SJCRH30 (cell line): ENCODE results near the gene EXOC3L4. TPM values are rescaled to one million over a fixed set of nuclear protein-coding genes. Genes with fewer than 3 reads are reported as not detected.
A peak's percentile ranks its signal among the peaks of the same experiment; 100 is the strongest.
"Not testable (repeated sequence)": the region's sequence is repeated elsewhere in the genome, so short reads cannot be mapped to it uniquely, and the experiment has no call there.

ENCODE experiments used
- DNase-seq, 2 experiments: peaks; one replicate each; pipeline ENCODE4 v3.0.0-alpha.2; 2015 to 2020
- H3K27ac ChIP-seq: fragments of 250-450 bp; sonication (Bioruptor Pico); 2 replicates; pipeline ENCODE4 v1.5.1; 2020; ENCODE audit warnings: mild to moderate bottlenecking, moderate library complexity
- H3K27me3 ChIP-seq: fragments of 250-450 bp; sonication (Bioruptor Pico); 2 replicates; pipeline ENCODE4 v1.5.1; 2020; ENCODE audit warnings: mild to moderate bottlenecking, moderate library complexity
- H3K36me3 ChIP-seq: fragments of 250-450 bp; sonication (Bioruptor Pico); 2 replicates; pipeline ENCODE4 v1.5.1; 2020; ENCODE audit warnings: mild to moderate bottlenecking, moderate library complexity
- H3K4me1 ChIP-seq: fragments of 250-450 bp; sonication (Bioruptor Pico); 2 replicates; pipeline ENCODE4 v1.5.1; 2020; ENCODE audit warnings: mild to moderate bottlenecking, moderate library complexity
- H3K4me3 ChIP-seq: fragments of 250-450 bp; sonication (Bioruptor Pico); 2 replicates; pipeline ENCODE4 v1.5.1; 2020; ENCODE audit warnings: mild to moderate bottlenecking, moderate library complexity
- H3K9me3 ChIP-seq: fragments of 250-450 bp; sonication (Bioruptor Pico); replicated peaks from 2 replicates; pipeline ENCODE4 v1.5.1; 2020; ENCODE audit warnings: mild to moderate bottlenecking, moderate library complexity
- total RNA-seq: library from RNA; depleted of rRNA; stranded (reverse); fragments of >200 nt; shearing (Covaris generic); gene quantifications from 2 replicates; pipeline ENCODE4 v1.2.3, GENCODE V29; 2014

The EXOC3L4 gene
- total RNA-seq, 1 experiment from 2014 or later: not detected

DNA sequence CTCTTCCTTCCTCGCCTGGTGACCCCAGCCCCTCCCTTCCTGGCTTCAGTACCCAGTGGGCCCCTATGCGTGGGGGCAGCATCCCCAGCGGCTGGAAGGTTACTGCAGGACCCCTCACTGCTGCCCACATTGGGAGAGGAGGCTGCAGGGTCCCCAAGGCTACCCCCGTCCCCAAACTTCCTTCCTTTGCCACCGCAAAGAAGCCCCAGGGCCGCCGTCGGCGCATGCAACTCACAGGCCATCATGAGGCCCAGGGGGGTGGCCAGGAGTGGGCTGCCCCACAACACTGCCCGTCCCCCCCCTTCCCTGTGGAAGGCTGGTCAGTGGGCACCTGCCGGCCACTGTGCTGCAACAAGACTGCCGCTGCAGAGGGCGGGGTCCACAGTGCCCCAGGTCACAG lies 19.2 kb downstream of the EXOC3L4 start:
- no peaks in the 10 kb centered on the region for H3K27me3 ChIP-seq
- no peak overlapping the region for H3K27ac ChIP-seq
- no peaks in the 10 kb centered on the region for H3K9me3 ChIP-seq
- no peak for DNase-seq
- H3K4me3 ChIP-seq: no peak overlapping the region
- H3K4me1 ChIP-seq: peaks cover 43% of the 10 kb centered on the region
- H3K36me3 ChIP-seq: no peaks in the 10 kb centered on the region

DNA sequence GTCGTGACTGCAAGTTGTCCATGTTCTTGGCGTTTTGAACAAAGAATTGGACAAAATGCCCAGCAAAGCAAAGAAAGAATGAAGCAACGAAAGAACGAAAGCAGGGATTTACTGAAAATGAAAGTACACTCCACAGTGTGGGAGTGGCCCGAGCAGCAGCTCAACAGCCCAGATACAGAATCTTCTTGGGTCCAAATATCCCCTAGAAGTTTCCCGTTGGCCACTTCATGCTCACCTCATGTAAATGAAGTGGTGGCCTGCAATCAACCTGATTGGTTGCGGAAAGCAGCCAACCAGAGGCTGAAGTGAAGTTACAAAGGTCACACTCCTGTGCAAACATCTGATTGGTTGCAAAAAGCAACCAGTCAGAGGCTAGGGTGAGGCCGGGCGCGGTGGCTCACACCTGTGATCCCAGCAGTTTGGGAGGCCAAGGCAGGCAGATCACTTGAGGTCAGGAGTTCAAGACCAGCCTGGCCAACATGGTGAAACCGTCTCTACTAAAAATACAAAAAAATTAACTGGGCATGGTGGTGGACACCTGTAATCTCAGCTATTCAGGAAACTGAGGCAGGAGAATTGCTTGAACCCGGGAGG lies 20.7 kb downstream of the EXOC3L4 start:
- not testable (repeated sequence) for H3K9me3 ChIP-seq, H3K36me3 ChIP-seq, DNase-seq, H3K4me3 ChIP-seq, H3K27ac ChIP-seq, H3K27me3 ChIP-seq
- peaks cover 41% of the 10 kb centered on the region for H3K4me1 ChIP-seq

DNA sequence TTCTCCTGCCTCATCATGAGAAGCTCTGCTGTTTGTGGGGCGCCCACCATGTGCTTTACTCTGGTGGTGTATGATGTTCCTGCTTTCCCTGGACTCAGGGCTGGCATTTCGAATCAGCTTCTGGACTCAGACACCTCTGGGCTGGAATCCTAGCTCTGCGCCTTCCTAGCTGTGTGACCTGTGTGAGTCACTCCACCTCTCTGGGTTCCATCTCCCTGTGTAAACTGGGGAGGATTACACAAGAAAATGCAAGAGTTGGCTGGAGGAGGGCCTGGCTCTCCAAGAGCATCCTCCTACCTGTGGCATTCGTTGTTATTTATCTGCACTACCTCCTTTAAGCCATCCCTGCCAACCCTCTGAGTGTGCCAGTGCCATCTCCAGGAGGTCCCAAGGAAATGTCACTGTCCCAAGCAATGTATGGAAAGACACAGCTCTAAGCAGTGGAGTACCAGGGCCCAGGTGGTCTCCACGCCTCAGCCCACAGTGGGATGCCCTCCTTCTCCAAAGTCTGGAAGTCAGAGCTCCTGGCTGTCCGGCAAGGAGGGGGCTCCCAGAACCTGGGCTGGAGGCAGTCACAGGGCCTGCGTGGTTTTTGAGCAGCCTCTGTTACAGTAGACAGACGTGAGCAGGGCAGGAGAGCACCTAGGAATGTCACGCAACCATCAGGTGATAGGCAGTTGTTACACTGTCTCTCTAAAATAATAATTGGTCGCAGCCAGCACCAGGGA lies 21.5 kb downstream of the EXOC3L4 start:
- no peak overlapping the region for H3K27ac ChIP-seq
- no peaks in the 10 kb centered on the region for H3K9me3 ChIP-seq
- DNase-seq: no peak
- H3K4me3 ChIP-seq: no peak overlapping the region
- no peaks in the 10 kb centered on the region for H3K36me3 ChIP-seq
- no peaks in the 10 kb centered on the region for H3K27me3 ChIP-seq
- peaks cover 34% of the 10 kb centered on the region for H3K4me1 ChIP-seq

DNA sequence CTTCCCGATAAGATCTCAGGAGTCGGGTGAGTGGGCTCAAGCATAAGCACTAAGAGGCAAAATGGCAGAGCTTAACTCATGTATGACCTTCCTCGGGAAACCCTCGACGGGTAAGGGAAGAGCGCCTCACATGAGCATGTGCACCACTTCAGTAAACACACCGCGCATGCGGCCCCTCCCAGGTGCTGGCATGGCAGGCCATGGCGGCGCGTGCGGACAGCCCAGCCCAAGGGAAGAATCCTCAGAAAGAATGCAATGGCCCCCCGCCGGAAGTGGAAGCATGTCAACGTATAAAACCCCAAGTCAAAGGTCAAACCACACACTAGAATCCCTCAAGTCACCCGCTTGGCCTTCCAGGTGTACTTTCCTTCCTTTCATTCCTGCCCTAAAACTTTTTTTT lies 22.1 kb downstream of the EXOC3L4 start:
- no peak for DNase-seq
- peaks cover 34% of the 10 kb centered on the region for H3K4me1 ChIP-seq
- no peak overlapping the region for H3K27ac ChIP-seq
- no peak overlapping the region for H3K4me3 ChIP-seq
- no peaks in the 10 kb centered on the region for H3K9me3 ChIP-seq
- H3K27me3 ChIP-seq: no peaks in the 10 kb centered on the region
- no peaks in the 10 kb centered on the region for H3K36me3 ChIP-seq

DNA sequence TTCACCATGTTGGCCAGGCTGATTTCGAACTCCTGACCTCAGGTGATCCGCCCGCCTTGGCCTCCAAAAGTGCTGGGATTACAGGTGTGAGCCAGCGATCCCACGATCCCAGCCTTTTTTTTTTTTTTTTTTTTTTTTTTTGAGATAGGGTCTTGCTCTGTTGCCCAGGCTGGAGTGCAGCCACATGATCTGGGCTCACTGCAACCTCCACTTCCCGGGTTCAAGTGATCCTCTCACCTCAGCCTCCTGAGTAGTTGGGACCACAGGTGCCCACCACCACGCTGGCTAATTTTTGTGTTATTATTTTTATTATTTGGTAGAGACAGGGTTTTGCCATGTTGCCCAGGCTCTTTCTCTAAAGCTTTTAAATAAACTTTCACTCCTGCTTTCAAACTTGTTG lies 23.0 kb downstream of the EXOC3L4 start:
- H3K4me3 ChIP-seq, H3K36me3 ChIP-seq, H3K27ac ChIP-seq, DNase-seq, H3K9me3 ChIP-seq, H3K27me3 ChIP-seq: not testable (repeated sequence)
- H3K4me1 ChIP-seq: peaks cover 29% of the 10 kb centered on the region

DNA sequence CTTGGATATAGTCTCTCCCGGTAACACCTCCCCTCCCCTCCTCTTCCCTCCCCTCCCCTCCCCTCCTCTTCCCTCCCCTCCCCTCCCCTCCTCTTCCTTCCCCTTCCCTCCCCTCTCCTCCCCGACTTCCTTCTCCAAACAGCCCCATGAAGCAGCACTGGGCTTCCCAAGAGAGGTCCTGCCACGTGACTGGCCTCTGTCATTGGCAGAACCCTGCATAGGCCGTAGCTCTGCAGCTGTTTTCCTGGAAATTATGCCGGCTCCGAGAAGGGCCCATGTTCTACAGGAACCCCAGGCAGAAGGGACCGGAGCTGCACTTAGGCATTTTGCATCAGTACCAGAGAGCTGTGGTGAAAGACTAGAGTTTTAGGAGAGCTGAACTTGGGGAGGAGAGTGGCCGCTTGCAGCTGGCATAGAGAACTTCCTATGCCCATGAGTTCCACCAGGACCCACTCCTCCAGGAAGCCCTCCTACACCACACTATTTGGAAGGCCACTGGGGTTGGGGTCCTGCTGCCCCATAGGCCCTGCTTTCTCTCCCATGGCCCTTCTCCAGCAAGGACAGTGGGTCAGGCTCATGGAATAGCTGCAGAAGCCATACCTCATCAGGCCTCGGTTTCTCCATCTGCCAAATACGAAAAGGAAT lies 23.6 kb downstream of the EXOC3L4 start:
- peak; percentile 71 to 77 for DNase-seq
- Histone ChIP-seq H3K36me3 (no peaks in the 10 kb centered on the region), H3K4me1 (peaks cover 27% of the 10 kb centered on the region), H3K9me3 (no peaks in the 10 kb centered on the region), H3K27ac (no peak overlapping the region), H3K4me3 (no peak overlapping the region), H3K27me3 (no peaks in the 10 kb centered on the region)

DNA sequence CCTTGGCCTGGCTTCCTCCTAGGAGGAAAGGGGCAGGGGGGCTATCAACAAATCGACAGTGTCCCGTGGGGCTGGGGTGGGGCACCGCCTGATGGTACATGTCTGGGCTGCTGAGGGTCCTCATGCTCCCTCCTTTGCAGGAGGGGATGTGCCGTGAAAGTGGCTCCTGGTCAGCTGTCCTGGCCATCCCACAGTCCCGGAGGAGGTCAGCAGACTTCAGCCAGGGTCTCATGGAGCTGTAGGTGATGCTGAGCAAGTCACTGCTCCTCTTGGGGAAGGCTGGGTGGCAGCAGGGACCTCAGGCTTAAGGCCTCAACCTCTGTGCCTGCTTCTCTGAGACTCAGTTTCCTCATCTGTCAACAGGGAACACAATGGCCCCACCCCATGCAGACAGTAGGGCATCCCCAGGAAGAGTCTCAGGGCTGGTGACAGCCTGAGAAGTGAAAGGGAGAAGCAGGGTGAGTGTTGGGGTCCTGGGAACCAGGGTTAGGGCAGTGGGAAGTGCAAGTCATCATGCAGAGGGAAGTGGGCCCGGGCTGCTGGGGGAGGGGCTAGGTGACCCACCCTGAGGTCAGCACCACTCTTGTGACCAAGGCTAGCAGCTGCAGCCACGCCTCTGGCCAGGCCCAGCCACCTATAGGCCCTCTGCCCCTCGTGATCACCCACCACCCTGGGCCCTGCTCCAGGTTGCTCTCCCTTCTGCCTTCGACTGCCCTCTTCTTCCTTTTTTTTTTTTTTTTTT lies 24.3 kb downstream of the EXOC3L4 start:
- Histone ChIP-seq H3K9me3 (no peaks in the 10 kb centered on the region), H3K36me3 (no peaks in the 10 kb centered on the region), H3K4me1 (peaks cover 32% of the 10 kb centered on the region), H3K4me3 (no peak overlapping the region), H3K27me3 (no peaks in the 10 kb centered on the region), H3K27ac (no peak overlapping the region)
- DNase-seq: no peak

DNA sequence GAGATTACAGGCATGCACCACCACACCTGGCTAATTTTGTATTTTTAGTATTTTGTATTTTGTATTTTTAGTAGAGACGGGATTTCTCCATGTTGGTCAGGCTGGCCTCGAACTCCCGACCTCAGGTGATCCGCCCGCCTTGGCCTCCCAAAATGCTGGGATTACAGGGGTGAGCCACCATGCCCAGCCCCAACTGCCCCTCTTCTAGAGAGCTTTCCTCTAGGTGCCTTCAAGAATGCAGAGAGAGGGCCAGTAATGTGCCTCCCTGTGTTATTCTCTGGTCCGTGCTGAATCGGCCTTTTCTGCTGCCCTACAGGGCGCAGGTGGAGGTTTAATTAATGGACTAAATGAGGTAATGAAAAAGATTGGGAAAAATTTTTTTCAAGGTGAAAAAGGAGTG lies 25.0 kb downstream of the EXOC3L4 start:
- H3K4me1 ChIP-seq: peaks cover 34% of the 10 kb centered on the region
- H3K27ac ChIP-seq, H3K4me3 ChIP-seq, DNase-seq, H3K27me3 ChIP-seq, H3K9me3 ChIP-seq, H3K36me3 ChIP-seq: not testable (repeated sequence)

DNA sequence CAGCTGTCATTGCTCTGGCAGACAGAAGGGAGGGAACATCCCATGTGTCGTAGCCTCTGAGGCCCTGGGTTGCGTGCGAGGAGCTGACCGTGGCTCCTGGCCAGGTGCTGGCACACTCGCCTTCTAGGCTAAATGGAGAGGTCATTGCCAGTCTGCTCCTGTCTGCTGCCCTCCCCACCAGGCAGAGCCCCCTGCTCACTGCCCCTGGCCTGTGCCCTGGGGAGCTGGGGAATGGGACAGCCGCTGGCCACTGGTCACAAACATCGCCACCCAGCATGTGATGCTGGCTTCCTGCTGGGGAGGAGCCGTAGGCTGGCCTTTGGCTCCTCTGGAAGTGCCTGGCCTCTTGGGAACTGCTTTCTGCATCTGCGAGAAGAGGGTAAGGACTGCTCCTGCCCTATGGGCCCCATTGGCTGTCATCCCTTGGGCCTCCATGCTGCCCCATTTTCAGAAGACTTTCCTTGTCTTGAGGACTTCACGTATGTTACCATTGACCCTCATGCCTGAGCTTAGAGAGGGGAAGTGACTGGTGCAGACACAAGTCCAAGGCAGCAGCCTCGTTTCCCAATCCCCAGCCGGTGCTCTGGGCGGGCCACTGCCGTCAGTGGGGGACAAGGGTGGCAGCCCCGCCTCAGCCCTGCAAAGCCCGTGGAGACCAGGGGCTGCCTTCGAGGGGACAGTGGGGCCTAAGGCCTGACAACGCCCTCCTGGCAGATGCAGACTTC lies 26.8 kb downstream of the EXOC3L4 start:
- peaks cover 34% of the 10 kb centered on the region for H3K4me1 ChIP-seq
- H3K4me3 ChIP-seq: no peak overlapping the region
- H3K27ac ChIP-seq: no peak overlapping the region
- no peaks in the 10 kb centered on the region for H3K36me3 ChIP-seq
- DNase-seq: peak in 1 of 2 experiments; percentile 47
- no peaks in the 10 kb centered on the region for H3K9me3 ChIP-seq
- no peaks in the 10 kb centered on the region for H3K27me3 ChIP-seq

DNA sequence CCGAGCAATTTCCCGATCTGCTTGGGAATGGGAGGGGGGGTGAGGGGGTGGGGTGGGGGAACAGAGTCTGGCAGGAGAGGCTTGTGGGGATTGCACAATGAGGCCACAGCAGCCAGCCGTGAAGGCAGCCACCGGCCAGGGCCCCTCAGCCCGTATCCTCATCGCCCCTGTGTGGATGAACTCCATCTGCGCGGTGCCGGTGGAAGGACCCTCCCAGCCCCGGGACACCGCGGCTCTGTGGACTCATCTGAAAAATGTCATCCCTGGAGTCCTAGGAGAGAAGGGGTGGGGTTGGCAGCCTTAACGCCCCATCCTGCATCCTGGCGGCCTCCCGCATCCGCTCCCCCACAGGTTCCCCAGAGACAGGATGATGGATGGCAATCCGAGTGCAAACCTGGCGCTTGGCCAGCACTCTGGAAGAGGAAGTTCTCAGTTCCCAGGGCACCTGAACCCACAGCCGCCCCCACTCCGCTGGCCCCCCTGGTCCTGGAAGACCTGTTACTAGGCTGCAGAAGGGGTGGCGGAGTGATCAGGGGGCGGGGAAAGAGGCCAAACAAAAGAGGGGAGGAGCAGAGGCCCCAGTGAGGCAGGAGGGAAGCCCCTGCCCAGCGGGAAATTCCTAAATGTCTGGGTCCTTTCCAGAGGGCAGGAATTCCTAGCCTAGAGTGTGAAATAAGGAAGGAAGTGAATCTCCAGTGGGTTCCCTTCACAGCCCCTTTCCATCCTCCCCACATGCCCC lies 27.5 kb downstream of the EXOC3L4 start:
- H3K9me3 ChIP-seq: no peaks in the 10 kb centered on the region
- peak; percentile 88 for DNase-seq
- peak overlapping the region; percentile 41 for H3K4me3 ChIP-seq
- H3K27me3 ChIP-seq: no peaks in the 10 kb centered on the region
- H3K4me1 ChIP-seq: peaks cover 34% of the 10 kb centered on the region
- H3K36me3 ChIP-seq: no peaks in the 10 kb centered on the region
- H3K27ac ChIP-seq: peak overlapping the region; percentile 63

DNA sequence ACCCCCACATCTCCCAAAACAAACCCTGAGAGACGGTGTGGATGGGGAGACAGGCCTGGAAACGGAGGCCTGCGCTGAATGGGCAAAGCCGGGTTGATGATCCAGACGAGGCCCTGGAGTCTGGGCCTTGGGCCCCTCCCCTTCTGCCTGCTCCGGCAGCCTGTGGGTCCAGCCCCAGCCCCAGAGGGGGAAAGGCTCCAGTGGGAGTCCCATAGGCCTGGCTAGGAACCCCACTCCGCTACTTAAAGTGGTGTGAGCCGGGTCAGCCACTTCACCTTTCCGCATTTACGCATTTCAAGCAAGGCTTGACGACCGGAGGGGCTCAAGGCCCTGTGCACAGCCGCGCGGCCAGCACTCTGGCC lies 28.0 kb downstream of the EXOC3L4 start:
- Histone ChIP-seq H3K36me3 (no peaks in the 10 kb centered on the region), H3K27ac (peak overlapping the region; percentile 63), H3K4me1 (peaks cover 34% of the 10 kb centered on the region), H3K27me3 (no peaks in the 10 kb centered on the region), H3K9me3 (no peaks in the 10 kb centered on the region), H3K4me3 (peak overlapping the region; percentile 41)
- peak; percentile 65 to 72 for DNase-seq

DNA sequence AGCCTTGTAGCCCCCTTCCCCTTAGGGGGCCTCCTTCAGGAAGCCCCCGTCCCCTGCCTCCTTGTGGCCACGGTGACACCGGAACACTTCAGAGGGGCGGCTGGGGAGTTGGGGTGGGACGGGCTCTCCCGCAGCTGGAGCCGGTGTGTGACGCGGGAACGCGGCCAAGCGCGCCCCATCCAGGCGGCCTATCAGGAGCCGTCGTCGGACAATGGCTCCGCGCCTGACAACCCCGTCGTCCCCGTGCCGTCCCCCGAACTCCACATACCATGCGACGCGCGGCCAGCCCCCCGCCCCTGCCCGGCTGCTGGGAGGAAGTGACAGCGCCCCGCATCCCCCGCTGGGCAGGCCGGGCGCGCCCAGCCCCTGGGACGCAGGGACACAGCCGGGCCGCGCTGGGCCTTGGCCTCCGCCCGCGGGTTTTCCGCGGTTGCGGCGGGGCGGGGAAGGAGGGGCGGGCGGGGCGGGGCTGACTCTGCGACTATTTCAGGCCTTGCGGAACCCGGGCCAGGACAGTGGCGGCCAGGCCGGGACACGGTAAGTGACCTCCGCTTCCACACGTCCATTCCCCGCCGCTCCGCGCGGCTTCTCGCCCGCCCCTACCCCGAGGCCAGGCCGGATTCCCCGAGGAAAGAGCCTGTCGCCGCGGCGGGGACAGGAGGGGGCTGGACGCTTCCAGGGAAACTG lies 28.6 kb downstream of the EXOC3L4 start, which contains the start of gene TNFAIP2:
TSS of gene TNFAIP2 (plus strand) at position 515 of the 687 bp plus-strand sequence. CDS start 2,997 bp downstream, outside the sequence.
- peaks cover 33% of the 10 kb centered on the region for H3K4me1 ChIP-seq
- H3K9me3 ChIP-seq: no peaks in the 10 kb centered on the region
- DNase-seq: no peak
- H3K4me3 ChIP-seq: peak within 1 kb of the TSS; percentile 41
- peak within 1 kb of the TSS; percentile 63 for H3K27ac ChIP-seq
- no peaks in the 10 kb centered on the region for H3K27me3 ChIP-seq
- H3K36me3 ChIP-seq: no peaks in the 10 kb centered on the region

DNA sequence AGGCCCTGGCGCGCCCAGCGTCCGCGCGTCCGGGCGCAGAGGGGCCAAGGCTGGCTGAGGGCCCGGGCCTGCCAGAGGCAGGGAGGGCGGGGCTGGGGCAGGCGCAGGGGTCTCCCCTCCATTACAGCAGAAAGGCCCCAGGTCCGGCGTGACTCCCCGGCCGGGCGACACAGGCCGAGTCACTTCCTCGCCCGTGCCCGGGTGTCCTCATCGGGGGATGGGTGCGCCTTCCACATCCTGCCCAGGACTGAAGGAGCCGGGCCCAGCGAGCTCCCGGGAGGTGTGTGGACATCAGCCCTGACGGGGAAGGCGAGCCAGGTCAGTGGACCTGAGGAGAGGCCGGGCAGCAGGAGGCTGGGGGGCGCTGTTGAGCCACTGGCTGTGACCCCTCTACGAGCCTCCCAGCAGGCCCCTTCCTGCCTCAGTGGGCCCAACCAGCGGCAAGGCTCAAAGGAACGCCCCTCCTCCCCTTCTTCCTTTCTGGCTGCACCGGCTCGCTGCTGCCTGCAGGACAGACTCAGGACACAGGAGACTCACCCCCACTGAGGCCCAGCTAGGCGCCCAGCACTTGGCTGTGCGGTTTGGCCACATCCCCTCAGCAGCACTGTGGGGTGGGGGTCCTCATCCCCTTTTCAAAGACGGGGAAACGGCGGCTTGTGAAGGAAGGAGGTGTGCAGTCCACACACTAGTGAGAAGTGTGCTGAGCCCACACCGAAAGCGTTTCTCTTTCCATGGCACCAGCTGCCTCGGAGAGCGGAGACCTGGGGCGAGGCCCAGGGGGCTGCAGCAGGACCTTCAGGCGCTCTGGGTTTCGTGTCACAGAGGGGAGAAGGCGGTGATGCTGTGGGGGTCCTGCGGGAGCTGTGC lies 29.3 kb downstream of the EXOC3L4 start:
- Histone ChIP-seq H3K27me3 (no peaks in the 10 kb centered on the region), H3K27ac (no peak overlapping the region), H3K9me3 (no peaks in the 10 kb centered on the region), H3K4me1 (peaks cover 31% of the 10 kb centered on the region), H3K36me3 (no peaks in the 10 kb centered on the region), H3K4me3 (peak overlapping the region; percentile 23; the same call in 1 of the 2 replicates)
- no peak for DNase-seq
